Activated CD4-positive, CD25-positive, alpha-beta regulatory T cell treated with anti-CD3 and anti-CD28 coated beads, Interleukin-2, amount 50 U/mL, for 24 hours (primary cell): ENCODE measurements around the gene GSS.

ENCODE experiments used
- ATAC-seq, 2 donors: fragments of 150-1000 bp; cut with Tn5 transposase; one replicate each; pipeline ENCODE4 v1.10.0; 2021; ENCODE audit warnings: mild to moderate bottlenecking in 1 of 2, moderate library complexity in 1 of 2

GSS gene

DNA sequence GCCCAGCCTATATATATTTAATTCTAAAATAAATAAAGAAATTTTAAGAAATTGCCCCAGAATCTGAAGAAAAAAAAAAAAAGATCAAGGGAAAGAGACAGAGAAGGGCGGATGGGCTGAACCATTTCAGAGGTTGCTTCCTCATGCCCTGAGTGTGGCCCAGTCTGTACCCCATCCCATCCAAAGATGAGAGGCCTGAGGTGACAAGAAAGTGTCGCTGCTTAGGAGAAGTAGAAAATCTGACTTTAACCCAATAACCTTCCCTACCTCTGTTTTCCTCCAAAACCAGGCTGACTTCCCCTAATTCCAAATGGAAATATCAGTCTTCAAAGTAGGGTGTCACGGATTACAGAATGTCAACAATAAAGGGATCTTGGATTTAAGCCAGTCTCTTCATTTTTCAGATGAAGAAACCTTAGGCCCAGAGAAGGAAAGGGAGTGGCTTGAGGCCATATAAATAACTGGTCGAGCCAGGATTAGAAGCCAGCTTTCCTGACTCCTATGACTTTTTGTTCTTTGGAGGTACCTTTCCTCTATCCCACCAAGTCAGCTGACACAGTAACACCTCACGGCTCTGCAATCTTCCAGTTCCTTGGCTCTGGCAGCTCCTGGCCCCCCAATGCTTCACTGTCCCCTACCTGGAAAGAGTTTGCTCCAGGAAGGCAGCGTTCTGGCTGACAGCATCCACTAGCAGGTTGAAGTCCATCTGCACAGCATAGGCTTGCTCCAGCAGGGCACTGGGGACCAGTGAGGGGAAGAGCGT, 10.1 kb downstream of the GSS start:
- ATAC-seq = no peak

DNA sequence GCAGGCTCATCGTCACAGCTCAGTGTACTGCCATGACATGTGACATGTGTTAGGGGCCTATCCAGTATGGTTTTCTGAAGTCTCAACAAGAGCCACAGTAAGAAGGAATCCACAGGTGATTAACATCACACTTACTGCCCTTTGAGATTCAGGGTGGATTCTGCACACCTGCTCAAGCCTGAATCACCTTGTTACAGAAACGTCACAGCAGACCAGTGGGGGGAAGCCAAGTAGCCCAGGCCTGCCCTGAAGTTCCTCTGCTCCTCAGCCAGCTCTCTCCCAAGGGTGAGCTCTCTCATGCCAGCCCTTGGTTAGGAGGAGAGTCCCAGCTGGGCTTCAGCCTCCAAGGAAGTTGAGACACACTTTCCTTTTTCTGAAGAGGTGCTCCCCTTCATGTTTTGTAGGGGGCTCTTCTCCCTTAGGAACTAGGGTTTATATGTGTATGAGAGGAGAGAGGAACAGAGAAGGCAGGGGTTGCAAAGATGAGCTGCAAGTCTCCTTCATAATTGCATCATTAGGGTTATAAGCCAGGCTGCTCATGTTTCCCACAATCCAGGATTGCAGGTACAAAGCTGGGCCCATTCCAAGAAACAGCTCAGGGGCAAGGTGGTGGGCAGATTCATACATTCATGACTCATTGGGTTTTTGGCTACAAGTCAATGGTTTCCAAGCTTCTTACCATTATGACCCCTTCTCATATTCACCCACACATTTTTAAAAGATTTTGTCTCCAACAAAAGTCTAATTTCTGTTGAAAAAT, 11.6 kb downstream of the GSS start:
- ATAC-seq = no peak

DNA sequence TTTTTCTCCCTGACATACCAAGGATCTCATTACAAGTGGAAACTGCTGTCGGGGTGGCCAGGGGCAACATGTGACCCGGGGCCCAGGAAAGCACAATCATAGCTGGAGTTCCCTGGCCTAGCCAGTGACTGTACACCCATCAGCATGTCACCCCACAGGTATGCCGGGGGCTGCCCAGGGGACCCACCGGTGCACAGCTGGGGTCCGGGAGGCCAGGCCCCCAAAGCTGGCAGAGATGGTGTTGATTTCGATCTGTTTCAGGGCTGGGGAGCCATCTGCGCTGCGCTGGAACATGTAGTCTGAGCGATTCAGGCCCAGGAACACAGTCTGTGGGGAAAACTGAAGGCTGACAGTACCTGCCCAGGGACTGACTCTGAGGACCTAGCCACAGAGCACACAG, 13.3 kb downstream of the GSS start:
- no peak for ATAC-seq

DNA sequence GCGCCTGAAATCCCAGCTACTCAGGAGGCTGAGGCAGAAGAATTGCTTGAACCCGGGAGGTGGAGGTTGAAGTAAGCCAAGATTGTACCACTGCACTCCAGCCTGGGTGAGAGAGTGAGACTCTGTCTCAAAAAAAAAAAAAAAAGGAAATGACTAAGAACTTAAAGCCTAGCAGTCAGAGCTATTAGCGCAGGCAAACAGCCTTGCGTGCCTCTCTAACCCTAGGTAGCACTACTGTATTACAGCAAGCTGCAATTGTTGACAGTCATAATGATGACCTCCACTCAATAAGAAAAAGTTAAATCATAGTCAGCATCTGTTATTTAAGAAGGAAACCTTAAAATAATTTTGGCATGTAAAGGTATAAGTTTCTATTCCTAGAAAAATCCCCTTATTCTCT, 14.4 kb downstream of the GSS start:
- ATAC-seq = peak in 1 of 2 donors; percentile 17

DNA sequence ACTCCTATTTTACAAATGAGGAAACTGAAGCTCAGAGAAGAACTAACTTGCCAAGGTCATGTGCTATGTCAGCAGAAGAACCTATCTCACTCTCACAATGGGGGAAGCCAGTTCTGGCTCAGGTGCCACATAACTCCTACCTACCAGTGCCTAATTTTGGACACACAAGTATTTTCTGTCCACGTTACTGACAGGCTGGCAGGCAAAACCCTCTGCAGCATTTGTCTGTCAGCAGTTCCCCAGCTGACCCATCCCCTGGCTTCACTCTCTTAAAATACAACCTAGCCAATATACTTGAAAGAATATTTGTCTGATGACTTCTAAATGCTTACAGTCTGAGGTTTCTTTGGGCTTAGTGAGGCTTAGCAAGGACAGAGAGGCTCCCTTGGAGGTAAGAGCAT, 15.5 kb downstream of the GSS start:
- ATAC-seq = no peak

DNA sequence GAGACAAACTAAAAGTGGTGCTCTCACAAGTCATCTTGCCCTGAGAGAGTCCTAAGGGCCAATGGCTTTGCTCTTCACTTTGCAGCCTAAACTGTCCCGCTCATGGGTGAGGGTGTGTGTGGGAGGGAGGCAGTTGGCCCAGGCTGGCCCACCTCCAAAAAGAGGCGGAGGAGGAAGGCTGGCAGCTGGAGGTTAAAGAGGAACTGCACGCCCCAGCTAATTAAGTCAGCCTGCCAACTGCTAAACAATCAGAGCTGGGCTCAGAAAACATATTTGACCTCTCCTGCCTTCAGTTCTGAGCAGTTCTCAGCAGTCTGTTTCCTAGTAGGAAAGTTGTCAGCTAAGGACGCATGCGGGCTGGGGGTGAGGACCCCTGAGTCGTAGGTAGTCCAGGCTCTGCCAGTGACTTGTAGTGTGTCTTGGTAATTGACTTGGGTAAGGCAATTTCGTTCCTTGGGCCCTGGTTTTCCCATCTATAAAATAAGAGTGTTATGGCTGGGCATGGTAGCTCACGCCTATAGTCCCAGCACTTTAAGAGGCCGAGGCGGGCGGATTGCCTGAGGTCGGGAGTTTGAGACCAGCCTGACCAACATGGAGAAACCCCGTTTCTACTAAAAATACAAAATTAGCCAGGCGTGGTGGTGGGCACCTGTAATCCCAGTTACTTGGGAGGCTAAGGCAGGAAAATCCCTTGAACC, 17.0 kb downstream of the GSS start:
- ATAC-seq = no peak

DNA sequence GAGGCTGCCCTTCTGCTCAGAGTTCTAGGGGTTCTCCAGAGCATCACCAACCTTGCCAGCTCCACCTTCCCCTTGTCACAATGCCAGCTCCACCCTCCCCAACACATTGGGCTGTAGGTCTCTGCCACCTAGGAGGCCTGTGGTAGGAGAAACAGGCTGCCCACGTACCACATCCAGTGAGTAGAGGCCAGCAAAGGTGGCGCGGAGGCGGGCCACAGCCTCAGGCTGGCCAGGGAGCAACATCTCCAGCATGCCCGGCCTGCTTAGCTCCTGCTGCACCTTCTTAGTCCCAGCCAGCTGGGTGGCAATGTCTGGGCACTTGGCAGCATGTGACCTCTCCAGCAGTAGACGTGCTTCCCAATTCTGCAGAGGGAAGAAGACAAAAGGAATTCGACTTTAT, 23.8 kb downstream of the GSS start:
- no peak for ATAC-seq

DNA sequence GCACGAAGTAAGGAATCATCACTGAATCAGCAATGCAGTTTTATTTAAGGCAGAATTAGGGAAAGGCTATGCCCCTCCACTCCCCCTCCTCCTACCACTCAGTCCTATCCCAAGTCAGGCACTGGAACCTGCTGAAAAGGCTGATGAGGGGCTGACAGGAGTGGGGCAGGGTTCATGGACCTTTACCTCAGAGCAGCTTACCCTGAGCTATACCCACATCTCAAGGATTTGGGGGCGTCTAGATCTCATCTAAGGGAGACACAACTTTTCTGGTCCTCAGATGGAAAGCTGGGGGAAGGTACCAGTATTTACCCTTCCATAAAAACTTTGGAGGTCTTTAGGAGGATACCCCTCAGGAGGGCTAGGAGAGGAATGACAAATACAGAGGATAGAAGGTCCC, 27.2 kb downstream of the GSS start:
- ATAC-seq = no peak

DNA sequence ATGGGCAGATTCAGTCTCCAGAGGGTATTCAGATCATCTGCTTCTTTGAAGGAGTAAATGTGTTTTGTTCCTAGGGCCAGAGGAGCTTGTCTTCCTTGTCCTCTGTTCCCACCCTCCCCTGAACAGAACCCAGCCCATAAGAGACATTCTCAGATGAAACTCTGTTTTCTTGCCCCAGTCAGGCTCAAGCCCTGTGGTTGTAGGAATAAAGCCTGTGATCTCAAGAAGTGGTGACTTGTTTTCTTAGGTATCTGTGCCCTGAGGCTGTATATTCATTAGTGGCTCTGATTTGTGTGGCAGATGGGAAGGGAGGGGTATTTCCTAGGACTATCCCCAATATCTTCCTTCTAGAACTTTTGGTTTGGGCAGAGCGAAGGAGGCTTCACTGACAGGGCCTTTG, 27.9 kb downstream of the GSS start:
- ATAC-seq = no peak

DNA sequence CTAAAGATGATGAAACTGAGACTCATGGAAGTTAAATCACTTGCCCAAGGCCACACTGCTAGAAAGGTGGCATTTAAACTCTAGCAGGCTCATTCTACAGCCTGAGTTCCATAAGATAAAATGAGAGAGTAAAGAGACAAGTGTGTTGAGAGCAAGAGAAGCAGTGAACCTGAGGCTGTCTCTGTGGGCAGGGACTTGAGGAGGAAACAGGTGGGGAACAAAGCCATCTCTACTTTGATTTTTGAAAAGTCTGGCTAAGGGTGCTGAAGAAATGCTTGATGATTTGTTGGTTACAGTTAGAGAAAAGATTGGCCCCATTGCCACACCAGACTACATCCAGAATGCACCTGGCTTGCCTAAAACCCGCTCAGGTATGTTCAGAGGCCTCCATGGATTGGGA, 29.0 kb downstream of the GSS start:
- no peak for ATAC-seq

DNA sequence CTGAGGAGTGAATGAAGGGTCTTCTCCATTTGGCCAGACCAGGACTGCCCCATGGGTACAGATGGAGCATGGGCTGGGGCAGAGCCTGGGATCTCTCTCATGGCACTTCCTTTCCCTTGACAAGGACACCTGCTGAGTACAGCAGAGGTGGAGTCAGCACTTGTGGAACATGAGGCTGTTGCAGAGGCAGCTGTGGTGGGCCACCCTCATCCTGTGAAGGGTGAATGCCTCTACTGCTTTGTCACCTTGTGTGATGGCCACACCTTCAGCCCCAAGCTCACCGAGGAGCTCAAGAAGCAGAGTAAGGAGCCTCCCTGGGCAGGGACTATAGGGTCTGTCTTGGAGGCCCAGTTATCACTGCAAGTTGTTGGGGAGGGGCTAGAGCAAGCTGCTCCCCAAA, 29.6 kb downstream of the GSS start:
- no peak for ATAC-seq

DNA sequence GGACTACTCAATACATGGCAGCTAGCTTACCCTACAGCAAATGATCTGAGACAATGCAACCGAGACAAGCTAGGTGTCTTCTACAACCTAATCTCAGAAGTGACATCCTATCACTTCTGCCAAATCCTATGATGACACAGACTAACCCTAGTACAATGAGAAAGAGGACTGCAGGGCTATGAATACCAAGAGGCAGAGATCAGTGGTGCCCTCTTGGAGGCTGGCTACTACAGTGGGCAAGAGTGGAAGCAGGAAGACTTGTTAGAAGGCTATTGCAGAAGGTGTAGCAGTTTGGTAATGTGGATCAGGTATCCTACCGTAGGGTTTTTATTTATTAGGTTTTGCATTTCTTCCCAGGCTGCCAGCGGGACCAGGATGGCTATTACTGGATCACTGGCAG, 30.3 kb downstream of the GSS start:
- no peak for ATAC-seq

DNA sequence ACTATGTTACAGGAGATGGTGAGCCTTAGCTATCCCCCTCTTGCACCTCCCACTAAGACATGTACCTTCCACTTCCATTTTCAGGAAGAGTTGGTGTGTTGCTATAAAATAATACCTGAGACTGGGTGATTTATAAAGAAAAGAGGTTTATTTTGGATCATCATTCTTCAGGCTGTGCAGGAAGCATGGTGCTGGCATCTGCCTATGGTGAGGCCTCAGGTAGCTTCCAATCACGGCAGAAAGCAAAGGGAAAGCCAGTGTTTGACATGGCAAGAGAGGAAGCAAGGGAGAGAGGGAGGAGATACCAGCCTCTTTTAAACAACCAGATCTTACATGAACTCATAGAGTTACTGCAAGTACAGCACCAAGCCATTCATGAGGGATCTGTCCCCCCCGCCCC, 32.2 kb downstream of the GSS start:
- no peak for ATAC-seq

DNA sequence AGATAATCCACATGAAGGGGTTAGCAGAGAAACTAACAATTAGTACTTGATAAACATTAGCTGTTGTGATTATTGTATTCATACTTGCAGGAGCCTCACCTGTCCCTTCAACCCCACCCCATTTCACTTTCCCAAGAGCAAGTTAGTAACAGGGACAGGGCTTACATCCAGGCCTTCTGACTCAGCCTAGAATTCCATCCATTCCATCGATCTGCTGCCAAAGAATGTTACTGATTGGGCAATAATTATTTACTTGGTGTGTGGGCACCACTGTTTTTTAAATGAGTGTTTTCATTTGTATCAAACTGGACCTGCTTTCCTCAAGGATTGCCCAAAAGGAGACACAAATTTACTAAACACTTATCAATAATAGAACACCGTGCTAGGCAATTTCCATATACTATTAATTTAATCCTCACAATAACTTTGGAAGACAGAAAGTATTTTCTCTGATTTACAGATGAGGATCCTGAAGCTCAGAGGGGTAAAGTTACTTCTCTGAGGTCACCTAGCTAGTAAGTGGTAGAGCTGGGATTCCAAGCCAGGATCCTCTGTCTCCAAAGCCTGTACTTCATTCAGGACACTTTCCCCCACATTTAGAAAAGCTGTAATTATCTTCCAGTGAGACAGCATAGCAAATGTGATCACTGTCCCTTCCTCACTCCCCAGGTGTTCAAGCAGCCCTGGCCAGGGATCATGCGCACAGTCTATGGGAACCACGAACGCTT, 32.8 kb downstream of the GSS start:
- no peak for ATAC-seq

DNA sequence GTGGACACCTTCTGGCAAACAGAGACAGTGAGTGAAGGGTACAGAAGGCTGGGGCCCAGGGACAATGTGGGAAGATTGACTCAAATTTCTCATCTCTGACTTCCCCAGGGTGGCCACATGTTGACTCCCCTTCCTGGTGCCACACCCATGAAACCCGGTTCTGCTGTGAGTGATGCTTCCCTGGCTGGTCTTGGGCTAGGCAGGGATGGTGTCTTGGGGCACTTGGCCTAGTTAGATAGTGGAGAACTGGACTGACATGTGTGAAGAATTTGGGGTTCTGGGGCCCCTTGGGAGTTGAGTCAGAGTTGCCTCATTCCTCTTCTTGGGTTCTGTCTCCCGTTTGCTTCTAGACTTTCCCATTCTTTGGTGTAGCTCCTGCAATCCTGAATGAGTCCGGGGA, 34.2 kb downstream of the GSS start:
- no peak for ATAC-seq

DNA sequence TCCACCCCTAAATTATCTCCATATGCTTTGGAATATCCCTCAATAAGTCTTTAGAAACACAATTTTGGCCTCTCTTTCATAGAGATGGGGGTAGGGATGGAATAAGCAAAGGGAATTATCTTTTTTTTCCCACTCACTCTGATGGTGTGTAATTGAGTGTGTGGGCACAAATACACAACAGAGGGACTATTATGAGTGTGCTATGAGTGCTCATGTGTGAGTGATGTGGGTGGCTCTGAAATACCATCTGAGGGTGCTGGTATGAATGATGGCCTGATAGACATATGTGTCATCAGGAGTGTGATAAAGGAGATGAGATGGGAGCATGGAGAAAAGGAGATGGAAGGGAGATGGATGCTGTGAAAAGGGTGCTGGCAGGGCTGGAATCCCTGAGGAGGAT, 35.6 kb downstream of the GSS start:
- no peak for ATAC-seq

DNA sequence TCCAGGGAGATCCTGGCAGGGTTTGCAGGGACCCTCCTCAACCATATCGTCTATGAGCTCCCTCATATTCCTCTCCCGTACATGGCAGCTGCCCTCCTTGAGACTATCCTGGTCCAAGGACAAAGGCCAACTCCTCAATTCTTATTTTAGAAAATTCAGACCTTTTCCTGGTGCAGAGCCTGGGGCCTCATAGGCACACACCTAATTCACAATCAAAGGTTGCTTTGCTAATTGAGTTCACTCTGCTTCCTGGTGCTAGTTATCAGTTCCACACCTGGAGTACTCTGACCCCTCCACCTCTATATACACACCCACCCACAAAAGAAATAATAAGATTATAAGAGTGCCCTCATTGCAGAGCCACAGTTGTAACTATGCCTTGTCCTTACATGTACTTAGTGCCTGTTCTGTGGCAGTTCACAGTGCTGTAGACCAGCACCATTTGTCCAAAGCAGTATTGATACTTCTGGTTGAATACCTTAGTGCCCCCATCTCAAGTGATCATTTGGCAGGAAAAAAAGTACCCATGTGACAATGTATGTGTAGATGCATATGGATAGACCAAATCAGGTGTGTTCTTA, 38.7 kb downstream of the GSS start:
- no peak for ATAC-seq

DNA sequence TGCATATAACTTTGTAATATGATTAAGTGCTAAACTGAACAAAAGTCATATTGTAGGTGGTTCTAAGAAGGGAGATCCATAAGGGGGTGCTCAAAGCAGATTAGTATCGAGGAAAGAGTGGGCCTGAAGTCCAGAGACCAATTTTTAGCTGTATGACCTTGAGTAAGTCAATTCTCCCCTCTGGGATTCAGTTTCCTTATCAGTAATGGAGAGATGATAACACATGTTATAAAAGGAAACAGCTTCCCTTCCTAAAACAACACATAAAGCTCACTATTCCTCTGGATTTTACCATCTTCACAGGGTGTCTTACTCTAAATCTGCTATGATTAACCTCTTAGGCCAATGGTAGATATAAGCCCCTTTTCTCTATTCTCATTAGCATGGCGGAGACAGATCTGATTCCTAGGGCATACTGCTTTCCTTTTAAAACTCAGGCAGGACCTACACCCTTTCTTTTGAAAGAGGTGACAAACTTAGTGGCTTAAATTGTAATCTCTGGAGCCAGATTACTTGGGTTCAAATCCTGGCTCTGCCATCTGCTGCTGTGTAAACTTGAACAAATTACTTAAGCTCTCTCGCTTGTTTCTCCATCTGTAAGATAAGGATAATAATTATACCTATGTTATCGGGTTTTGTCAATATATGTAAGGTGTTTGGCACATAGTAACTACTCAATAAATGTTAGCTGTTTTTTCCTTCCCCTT, 39.7 kb downstream of the GSS start:
- ATAC-seq = no peak

DNA sequence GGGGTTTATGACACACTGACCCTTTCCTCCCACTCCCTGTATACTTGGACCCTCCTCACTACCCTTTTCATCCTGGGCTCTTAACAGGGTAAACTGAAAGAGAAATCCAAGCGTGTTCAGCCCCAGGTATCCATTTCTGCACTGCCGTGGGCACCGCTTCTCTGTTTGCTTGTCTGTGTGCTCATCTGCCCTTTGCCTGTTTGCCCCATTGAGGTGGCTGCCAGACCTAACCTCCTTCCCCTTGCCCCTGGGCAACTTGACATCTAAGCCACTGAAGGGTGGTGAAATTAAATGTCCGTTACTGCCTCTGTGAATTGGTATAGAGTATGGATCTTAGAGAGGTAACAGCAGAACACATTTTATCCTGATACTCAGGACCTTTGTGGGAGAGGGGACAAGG, 40.5 kb downstream of the GSS start:
- no peak for ATAC-seq

DNA sequence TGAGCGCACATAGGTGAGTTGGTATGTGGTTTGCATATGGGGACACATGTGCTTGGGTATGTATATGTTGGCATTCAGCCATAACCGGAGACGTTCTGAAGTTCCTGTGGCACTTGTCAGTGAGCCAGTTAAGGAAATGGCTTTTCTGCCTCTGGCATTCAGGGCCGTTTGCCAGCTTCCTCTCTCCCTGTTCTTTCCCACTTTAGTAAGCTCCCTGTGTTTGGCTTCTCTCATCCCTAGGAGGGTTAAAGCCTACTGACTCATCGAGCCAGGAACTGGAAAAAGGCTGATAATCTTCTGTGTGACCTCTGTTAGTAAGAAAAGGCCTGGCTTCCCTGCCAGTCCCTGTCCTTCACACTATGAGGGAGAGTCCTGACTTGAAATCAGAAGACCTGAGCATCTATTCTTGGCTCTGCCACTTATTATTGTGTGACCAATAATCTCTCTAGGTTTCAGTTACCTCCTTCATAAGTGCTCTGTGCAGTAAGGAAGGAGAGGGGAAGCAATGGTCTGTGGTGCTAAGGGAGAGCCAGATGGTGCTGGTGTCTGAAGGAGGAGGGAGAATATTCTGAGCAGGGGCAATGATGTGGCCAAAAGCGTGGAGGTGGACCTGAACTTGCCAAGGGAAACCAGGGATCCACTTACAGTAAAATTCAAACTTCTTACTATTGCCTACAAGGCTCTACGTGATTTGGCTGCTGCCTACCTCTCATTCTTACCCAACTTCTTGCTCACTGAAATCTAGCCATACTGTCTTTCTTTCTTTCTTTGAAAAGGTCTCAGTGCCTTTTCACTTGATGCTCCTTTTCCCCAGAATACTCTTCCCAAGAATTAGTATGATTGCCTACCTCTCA, 47.8 kb downstream of the GSS start:
- no peak for ATAC-seq

DNA sequence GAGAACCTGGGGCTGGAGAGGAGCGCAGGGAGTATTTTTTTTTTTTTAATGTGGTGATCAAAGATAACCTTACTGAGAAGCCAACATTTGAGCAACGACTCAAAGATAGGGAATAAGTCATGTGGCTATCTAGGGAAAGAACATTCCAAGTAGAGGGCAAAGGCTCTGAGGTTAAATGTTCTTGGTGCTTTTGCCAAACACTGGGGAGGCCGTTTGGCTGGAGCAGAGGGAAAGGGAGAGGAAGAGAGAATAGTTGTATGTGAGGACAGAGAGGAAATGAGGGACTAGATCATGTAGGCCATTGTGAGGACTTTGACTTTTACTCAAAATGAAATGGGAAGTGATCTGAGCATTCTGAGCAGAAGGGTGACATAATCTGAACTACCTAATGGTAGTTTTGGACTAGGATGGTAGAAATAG, 51.4 kb downstream of the GSS start:
- ATAC-seq = no peak
